GM12872 (cell line): ENCODE data around the gene PNPLA7.

Experiments used
- TF ChIP-seq, protein P1 (sequence below): IDR thresholded peaks from 3 replicates; pipeline ENCODE4 v1.5.1; 2011; ENCODE audit warnings: low read depth, mild to moderate bottlenecking, low read length, moderate library complexity; ENCODE audit not compliant: insufficient read depth

Gene PNPLA7

DNA sequence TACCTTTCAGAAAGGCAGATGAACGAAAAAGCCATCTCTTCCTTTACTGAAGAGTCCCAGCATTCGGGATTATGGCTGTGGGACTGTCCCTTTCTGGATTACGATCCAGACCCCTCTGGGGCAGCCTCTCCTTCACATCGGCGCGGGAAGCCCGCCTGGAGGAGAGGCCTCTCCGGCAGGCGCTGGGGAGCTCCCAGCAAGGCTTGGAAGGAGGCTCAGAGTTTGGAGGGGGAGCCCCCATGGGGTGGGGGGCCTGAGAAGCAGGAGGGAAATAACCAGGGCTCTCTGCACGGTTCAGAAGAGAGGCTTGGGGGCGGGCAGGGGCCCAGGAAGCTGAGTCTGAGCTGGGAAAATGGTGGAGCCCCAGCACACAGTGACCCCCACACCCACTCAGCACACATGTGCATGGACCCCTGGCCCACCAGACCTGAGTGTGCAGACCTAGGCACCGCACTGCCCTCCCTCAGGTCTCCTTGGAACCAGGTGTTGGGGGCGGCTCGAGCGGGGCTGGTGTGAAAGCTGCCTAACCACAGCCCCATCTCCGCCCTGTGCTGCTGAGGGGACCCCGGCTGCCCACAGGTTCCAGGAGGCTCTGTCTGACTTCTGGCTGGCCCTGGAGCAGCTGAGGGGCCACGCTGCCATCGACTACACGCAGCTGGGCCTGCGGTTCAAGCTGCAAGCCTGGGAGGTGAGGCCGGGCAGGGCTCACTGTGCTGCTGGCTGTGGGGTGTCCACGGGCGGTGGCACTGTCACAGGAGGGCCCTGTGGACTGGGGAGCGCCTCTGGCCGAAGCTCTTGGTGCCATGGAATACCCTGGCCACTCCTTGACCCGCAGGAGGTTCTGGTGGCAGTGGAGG lies 122.5 kb downstream of the PNPLA7 start:
- TF ChIP-seq, protein P1, sequence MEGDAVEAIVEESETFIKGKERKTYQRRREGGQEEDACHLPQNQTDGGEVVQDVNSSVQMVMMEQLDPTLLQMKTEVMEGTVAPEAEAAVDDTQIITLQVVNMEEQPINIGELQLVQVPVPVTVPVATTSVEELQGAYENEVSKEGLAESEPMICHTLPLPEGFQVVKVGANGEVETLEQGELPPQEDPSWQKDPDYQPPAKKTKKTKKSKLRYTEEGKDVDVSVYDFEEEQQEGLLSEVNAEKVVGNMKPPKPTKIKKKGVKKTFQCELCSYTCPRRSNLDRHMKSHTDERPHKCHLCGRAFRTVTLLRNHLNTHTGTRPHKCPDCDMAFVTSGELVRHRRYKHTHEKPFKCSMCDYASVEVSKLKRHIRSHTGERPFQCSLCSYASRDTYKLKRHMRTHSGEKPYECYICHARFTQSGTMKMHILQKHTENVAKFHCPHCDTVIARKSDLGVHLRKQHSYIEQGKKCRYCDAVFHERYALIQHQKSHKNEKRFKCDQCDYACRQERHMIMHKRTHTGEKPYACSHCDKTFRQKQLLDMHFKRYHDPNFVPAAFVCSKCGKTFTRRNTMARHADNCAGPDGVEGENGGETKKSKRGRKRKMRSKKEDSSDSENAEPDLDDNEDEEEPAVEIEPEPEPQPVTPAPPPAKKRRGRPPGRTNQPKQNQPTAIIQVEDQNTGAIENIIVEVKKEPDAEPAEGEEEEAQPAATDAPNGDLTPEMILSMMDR: no peak

DNA sequence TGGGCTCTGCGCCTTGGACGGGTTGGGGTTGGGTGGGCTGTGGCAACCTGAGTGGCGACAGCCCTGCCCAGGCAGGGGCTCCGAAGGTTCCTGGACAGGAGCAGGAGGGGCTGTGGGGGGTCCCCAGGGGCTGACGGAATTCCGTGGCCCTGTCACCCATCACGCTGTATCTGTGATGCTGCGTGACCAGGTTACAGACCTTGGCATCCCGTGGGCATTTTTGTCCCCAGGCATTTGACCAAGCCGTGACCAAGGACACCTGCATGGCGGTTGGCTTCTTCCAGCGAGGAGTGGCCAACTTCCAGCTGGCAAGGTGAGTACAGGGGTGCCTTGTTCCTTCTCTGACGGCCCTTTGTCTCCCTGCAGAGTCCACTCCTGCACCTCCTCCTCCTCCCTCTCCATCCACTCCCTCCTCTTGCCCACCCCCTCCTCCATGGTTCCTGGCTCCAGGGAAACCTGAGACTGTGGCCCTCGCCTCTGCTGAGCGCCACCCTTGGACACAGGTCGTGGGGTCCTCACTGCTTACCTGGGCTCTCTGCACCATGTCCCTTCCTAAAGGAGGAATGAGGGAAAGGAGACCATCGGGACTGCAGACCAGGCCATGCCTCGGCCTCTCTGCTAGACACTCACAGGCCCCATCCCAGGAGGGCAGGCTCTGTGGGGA lies 124.1 kb downstream of the PNPLA7 start:
- TF ChIP-seq, protein P1: no peak

DNA sequence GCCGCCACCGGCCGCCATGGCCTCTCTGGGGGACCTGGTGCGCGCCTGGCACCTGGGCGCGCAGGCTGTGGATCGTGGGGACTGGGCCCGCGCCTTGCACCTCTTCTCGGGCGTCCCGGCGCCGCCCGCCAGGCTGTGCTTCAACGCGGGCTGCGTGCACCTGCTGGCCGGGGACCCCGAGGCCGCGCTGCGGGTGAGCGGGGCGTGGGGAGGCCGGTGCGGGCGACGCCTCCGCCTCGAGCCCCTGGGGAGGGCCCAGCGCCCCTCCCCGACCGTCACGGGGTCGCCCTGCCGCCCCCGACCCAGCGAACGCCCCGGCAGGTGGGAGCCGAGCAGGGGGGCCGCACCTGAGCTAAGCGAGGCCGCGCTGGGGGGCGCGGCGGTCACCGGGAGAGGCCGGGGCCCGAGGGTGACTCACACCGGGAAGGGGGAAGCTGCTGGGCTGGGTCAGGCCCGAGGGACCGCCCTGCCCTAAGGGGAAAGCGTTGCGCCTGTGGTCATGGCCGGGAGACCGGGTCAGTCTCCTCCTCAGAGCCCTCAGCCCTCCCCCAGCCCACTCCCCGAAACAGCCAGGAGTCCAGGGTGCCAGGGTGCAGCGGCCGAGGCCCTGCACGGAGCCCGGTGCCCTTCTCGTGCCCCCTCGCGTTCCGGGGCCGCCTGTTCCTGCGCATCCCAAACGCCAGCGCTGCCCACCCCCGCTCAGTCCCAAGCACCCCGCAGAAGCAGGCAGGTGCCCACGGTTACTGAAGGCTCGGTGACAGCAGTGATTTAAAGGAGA lies 126.5 kb downstream of the PNPLA7 start:
- TF ChIP-seq, protein P1: no peak

DNA sequence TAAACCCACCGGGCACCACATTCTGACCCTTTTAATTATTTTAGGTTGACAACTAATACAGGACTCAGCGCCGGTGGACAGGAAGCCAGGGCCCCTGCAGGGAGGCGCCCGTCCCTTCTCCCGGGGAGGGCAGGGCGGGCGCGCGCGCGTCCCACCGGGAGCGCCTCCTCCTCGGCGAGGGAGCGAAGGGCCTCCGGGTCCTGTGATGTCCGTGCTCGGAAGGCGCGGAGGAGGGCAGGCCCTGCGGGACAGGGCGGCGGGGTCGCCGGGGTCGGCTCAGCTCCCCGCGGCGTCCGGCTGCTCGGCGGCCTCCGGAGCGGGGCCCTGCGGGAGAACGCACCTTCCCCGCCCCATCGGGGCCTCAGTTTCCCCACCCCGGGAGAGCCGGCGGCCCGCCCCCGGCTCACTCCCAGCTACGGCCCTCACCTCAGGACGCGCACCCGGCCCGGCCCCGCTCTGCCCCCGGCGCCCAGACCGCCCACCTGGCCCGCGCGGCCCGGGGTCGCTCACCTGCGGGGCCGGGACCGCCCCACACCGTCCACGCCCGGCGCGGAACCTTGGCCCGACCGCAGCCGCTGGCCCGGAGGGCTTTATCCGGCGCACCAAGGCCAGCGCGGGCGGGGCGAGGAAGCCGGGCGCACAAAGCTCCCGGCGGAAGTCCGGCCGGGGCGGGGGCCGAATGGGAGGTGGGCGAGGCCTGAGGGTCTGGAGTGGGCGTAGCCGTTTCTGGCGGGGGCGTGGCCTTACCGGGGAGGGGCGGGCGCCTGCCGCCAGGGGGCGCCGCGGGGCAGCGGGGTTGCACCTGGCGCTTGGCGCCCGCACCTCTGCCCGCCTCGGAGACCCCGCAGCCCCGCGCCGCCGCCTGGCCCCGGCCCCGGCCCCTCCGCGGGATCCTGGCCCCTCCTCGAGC lies 127.3 kb downstream of the PNPLA7 start, which contains the start of the genes EXD3 and NOXA1:
Gene EXD3 (minus strand): TSS at position 559 of the 910 bp plus-strand sequence. CDS start 27,805 bp downstream, outside the sequence.
Gene NOXA1 (plus strand): TSS at position 790 of the 910 bp plus-strand sequence. CDS start 137 bp downstream, outside the sequence.
- TF ChIP-seq, protein P1: peak; percentile 71

DNA sequence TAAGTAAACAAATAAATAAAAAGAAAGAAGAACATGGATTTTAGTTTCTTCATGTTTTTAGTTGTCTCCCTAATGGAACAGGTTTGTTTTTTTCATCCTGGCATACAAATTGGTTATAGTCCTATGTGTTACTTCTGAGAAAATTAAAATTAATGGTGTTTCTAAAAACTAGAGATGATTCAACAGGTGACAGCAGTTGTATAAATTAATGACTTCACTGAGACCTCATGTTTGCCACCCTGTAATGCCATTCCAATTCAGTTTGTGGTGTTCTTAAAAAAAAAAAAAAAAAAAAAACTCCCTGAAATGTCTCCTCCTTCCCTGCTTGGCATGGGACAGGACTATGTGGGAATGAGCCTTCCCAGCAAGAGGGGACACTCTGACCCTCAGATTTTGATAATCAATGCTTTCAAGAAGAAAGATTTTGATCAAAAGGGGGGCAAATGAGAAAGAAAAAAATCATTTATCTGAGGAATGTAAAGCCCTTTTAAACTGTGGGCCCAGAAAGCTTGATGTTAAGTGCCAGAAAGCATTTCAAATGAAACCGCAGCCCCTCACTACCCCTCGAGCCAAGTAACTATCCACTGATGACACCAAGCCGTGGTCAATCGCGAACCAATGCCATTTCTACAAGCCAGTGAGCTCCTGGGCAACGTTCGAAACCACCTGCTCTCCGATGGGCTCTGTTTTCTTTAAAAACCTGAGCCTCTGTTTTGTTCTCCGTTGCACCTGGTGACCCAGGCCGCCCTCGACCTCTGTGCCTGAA lies 128.2 kb downstream of the PNPLA7 start:
- TF ChIP-seq, protein P1: no peak
